Liver (tissue), 9 donors: Measurements from ENCODE around the gene NGLY1. TPM values are rescaled to one million over a fixed set of nuclear protein-coding genes. Genes with fewer than 3 reads are reported as not detected.

Source experiments
- DNase-seq: peaks from one replicate; pipeline ENCODE4 v3.0.0-alpha.2; 2017; ENCODE audit warnings: low spot score
- H3K27ac ChIP-seq, 2 donors: one replicate each; pipeline ENCODE4 v1.7.0; 2013; ENCODE audit warnings: inconsistent platforms in 2 of 2, low read length in 2 of 2, control low read depth in 1 of 2, low read depth in 1 of 2, mild to moderate bottlenecking in 1 of 2
- H3K27me3 ChIP-seq, 4 donors: one replicate each; pipeline versions ENCODE4 v1.6.1 to v1.7.0; 2013; ENCODE audit warnings: low read length in 3 of 4, inconsistent platforms in 1 of 4, mild to moderate bottlenecking in 1 of 4, moderate library complexity in 1 of 4; ENCODE audit not compliant: control insufficient read depth in 4 of 4, insufficient read depth in 4 of 4
- H3K36me3 ChIP-seq, 4 donors: one replicate each; pipeline versions ENCODE4 v1.6.1 to v1.7.0; 2013; ENCODE audit warnings: low read length in 3 of 4, mild to moderate bottlenecking in 3 of 4, low read depth in 1 of 4, moderate library complexity in 1 of 4; ENCODE audit not compliant: control insufficient read depth in 4 of 4, insufficient read depth in 3 of 4
- H3K4me1 ChIP-seq, 4 donors: one replicate each; pipeline versions ENCODE4 v1.6.1 to v1.7.0; 2013; ENCODE audit warnings: low read length in 3 of 4, mild to moderate bottlenecking in 3 of 4, moderate library complexity in 1 of 4; ENCODE audit not compliant: control insufficient read depth in 4 of 4, insufficient read depth in 4 of 4
- H3K4me3 ChIP-seq, 3 donors: one replicate each; pipeline versions ENCODE4 v1.6.1 to v1.7.0; 2013; ENCODE audit warnings: low read length in 3 of 3, control low read depth in 1 of 3, low read depth in 1 of 3, mild to moderate bottlenecking in 1 of 3
- H3K9ac ChIP-seq, 2 donors: one replicate each; pipeline ENCODE4 v1.7.0; 2013; ENCODE audit warnings: low read length in 2 of 2, mild to moderate bottlenecking in 2 of 2, moderate library complexity in 2 of 2, control low read depth in 1 of 2, low read depth in 1 of 2
- H3K9me3 ChIP-seq, 4 donors: one replicate each; pipeline versions ENCODE4 v1.6.1 to v1.7.0; 2013; ENCODE audit warnings: low read length in 3 of 4; ENCODE audit not compliant: control insufficient read depth in 4 of 4
- ATF3 ChIP-seq: IDR thresholded peaks from 2 replicates; pipeline ENCODE4 v1.6.1; 2016; ENCODE audit warnings: antibody characterized with exemption
- EGR1 ChIP-seq, 2 donors: IDR thresholded peaks; 2 replicates each; pipeline ENCODE4 v1.6.1; 2016 to 2018; ENCODE audit warnings: antibody characterized with exemption in 2 of 2, low read depth in 2 of 2
- FOXA1 ChIP-seq: IDR thresholded peaks from 2 replicates; pipeline ENCODE4 v1.6.1; 2016; ENCODE audit warnings: antibody characterized with exemption
- FOXA2 ChIP-seq: IDR thresholded peaks from 2 replicates; pipeline ENCODE4 v1.6.1; 2016; ENCODE audit warnings: antibody characterized with exemption
- GABPA ChIP-seq, 2 donors: IDR thresholded peaks in 1 of 2; conservative IDR thresholded peaks in 1 of 2; 2 replicates each; pipeline ENCODE4 v1.6.1; 2016; ENCODE audit warnings: antibody characterized with exemption in 2 of 2, mild to moderate bottlenecking in 1 of 2, moderate library complexity in 1 of 2
- HNF4A ChIP-seq, 2 donors: conservative IDR thresholded peaks; 2 replicates each; pipeline ENCODE4 v1.6.1; 2016; ENCODE audit warnings: antibody characterized with exemption in 2 of 2, mild to moderate bottlenecking in 2 of 2
- HNF4G ChIP-seq: IDR thresholded peaks from 2 replicates; pipeline ENCODE4 v1.6.1; 2016; ENCODE audit warnings: antibody characterized with exemption
- MAX ChIP-seq: IDR thresholded peaks from 2 replicates; pipeline ENCODE4 v1.6.1; 2016; ENCODE audit warnings: antibody characterized with exemption
- NR2F2 ChIP-seq: IDR thresholded peaks from 2 replicates; pipeline ENCODE4 v1.6.1; 2016; ENCODE audit warnings: antibody characterized with exemption
- RAD21 ChIP-seq, 2 donors: IDR thresholded peaks; 2 replicates each; pipeline ENCODE4 v1.6.1; 2016; ENCODE audit warnings: antibody characterized with exemption in 2 of 2, mild to moderate bottlenecking in 2 of 2
- RXRA ChIP-seq, 2 donors: IDR thresholded peaks; 2 replicates each; pipeline ENCODE4 v1.6.1; 2017 to 2018; ENCODE audit warnings: antibody characterized with exemption in 2 of 2, mild to moderate bottlenecking in 1 of 2
- SP1 ChIP-seq: IDR thresholded peaks from 2 replicates; pipeline ENCODE4 v1.6.1; 2018; ENCODE audit warnings: antibody characterized with exemption, mild to moderate bottlenecking
- TAF1 ChIP-seq: conservative IDR thresholded peaks from 2 replicates; pipeline ENCODE4 v1.6.1; 2016; ENCODE audit warnings: antibody characterized with exemption, mild to moderate bottlenecking
- YY1 ChIP-seq: IDR thresholded peaks from 2 replicates; pipeline ENCODE4 v1.6.1; 2016; ENCODE audit warnings: antibody characterized with exemption, mild to moderate bottlenecking
- ZBTB33 ChIP-seq: IDR thresholded peaks from 2 replicates; pipeline ENCODE4 v1.6.1; 2016; ENCODE audit warnings: antibody characterized with exemption
- WGBS: extraction: QIAGEN DNeasy Blood & Tissue Kit; methylation state at CpG from one replicate; pipeline ENCODE4 v1.1.7; 2013; 5-methylcytosine and 5-hydroxymethylcytosine counted together
- polyA plus RNA-seq, 2 donors: library from polyadenylated mRNA; stranded (reverse) in 1 of 2; unstranded in 1 of 2; fragments of 200-250 nt in 1 of 2; fragments of >200 nt in 1 of 2; fragmentation: Nextera tagmentation in 1 of 2; extraction: Ambion mirVana in 1 of 2; gene quantifications; one replicate each; pipeline versions ENCODE4 v1.2.1 to v1.2.3, GENCODE V29; 2013 to 2015
- total RNA-seq, 2 donors: library from RNA; depleted of rRNA; stranded (reverse); fragments of >200 nt; gene quantifications; one replicate each; pipeline ENCODE4 v1.2.3, GENCODE V29; 2014
- donor health status: healthy.
- donor health status: healthy.
- donor health status: healthy.
- donor health status: healthy.
- donor health status: healthy.

NGLY1 gene
- total and polyA plus RNA-seq, 4 donors = 13.3 to 31.5 (median 23.9) TPM

DNA sequence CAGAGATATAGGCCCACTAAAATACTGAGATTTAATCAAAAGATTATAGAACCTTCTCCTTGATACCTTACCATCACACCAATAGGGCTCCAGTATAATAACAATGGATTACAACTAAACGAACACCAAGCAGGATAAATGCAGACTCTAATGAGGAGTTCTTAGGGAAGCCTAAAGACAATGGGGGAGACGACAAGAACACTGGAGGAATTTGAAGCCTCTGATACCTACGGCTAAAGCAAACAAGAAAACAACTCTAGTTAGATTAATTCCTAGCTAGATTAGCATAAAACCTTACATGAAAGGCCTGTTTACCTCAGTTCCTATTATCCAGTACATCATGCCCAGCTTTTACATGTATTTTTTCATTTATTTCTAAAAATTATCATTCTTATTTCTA, 35.1 kb downstream of the NGLY1 start:
- H3K4me1 ChIP-seq = no peaks in the 10 kb centered on the region
- H3K27me3 ChIP-seq = no peaks in the 10 kb centered on the region
- no peak overlapping the region for H3K9ac ChIP-seq
- DNase-seq = no peak
- H3K36me3 ChIP-seq = peaks cover 8 to 41% (median 29%) of the 10 kb centered on the region in 4 donors
- H3K4me3 ChIP-seq = no peak overlapping the region
- TF ChIP-seq MAX (no peak), HNF4G (no peak), FOXA2 (no peak), ATF3 (no peak), SP1 (no peak), TAF1 (no peak), GABPA (IDR thresholded peaks at IDR 0.05 in 1 of 2, conservative IDR thresholded peaks at IDR 0.05 in 1 of 2) (no peak), HNF4A (conservative IDR thresholded peaks at IDR 0.05) (no peak), RXRA (IDR thresholded peaks at IDR 0.05) (no peak), FOXA1 (no peak), EGR1 (IDR thresholded peaks at IDR 0.05; ENCODE audit: low read depth in 2 of 2) (no peak)
- WGBS = 95% methylated on average over 3 of the region's 3 CpGs
- H3K27ac ChIP-seq = no peak overlapping the region
- no peaks in the 10 kb centered on the region for H3K9me3 ChIP-seq

DNA sequence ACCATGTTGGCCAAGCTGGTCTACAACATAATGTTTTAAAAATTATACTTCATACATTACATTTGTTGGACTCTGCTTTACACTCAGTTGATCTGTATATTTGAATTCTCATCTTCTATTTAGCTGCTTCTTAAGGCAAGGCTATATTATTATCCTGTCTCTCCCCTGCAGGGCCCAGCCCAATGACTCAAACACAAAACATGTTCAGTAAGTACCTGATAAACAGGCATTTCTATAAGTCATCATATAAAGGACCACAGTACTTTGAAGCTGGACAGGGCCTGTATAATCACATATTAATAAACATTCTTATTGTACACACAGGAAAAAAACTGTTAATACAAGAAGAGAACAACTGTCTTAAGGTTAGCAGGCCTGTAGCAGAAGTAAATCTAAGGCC, 36.2 kb downstream of the NGLY1 start:
- peaks cover 7 to 44% (median 32%) of the 10 kb centered on the region in 4 donors for H3K36me3 ChIP-seq
- no peaks in the 10 kb centered on the region for H3K9me3 ChIP-seq
- H3K9ac ChIP-seq = no peak overlapping the region
- DNase-seq = no peak
- H3K27me3 ChIP-seq = no peaks in the 10 kb centered on the region
- TF ChIP-seq RAD21 (IDR thresholded peaks at IDR 0.05) (no peak), HNF4A (conservative IDR thresholded peaks at IDR 0.05) (no peak), TAF1 (no peak), YY1 (no peak), NR2F2 (no peak), MAX (no peak), RXRA (IDR thresholded peaks at IDR 0.05) (no peak), HNF4G (no peak), GABPA (IDR thresholded peaks at IDR 0.05 in 1 of 2, conservative IDR thresholded peaks at IDR 0.05 in 1 of 2) (no peak), SP1 (no peak)
- no peak overlapping the region for H3K4me3 ChIP-seq
- no peak overlapping the region for H3K27ac ChIP-seq
- H3K4me1 ChIP-seq = no peaks in the 10 kb centered on the region

DNA sequence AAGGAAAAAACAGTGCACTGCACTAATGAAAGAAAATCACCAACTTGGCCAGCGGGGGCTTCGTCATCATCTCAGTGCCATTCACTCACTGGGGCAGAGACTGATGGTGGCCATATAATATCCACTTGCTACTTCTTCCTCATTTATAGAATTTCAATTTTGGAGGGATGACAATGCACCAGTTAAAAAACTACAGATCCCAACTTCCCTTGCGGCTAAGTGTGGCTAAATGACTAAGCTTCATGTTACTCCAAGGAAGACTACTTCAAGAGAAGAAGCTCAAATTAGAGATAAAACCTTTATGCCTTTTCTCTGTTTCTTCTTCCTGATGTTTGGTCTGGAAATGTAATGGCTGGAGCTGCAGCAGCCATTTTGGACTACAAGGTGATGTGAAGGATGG, 38.8 kb downstream of the NGLY1 start:
- no peaks in the 10 kb centered on the region for H3K4me1 ChIP-seq
- no peak overlapping the region for H3K9ac ChIP-seq
- H3K27me3 ChIP-seq = no peaks in the 10 kb centered on the region
- 99% methylated on average over 3 of the region's 3 CpGs for WGBS
- no peak overlapping the region for H3K27ac ChIP-seq
- peaks cover 3 to 26% (median 16%) of the 10 kb centered on the region in 4 donors for H3K36me3 ChIP-seq
- H3K4me3 ChIP-seq = no peak overlapping the region
- DNase-seq = no peak
- H3K9me3 ChIP-seq = no peaks in the 10 kb centered on the region
- no peak for TF ChIP-seq SP1
- no peak for TF ChIP-seq HNF4A (conservative IDR thresholded peaks at IDR 0.05)
- no peak for TF ChIP-seq ZBTB33
